ENCODE data around the gene TULP3.
A peak's percentile ranks its signal among the peaks of the same experiment; 100 is the strongest.
"Not testable (repeated sequence)": the region's sequence is repeated elsewhere in the genome, so short reads cannot be mapped to it uniquely, and the experiment has no call there.

The TULP3 gene, protein sequence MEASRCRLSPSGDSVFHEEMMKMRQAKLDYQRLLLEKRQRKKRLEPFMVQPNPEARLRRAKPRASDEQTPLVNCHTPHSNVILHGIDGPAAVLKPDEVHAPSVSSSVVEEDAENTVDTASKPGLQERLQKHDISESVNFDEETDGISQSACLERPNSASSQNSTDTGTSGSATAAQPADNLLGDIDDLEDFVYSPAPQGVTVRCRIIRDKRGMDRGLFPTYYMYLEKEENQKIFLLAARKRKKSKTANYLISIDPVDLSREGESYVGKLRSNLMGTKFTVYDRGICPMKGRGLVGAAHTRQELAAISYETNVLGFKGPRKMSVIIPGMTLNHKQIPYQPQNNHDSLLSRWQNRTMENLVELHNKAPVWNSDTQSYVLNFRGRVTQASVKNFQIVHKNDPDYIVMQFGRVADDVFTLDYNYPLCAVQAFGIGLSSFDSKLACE

DNA sequence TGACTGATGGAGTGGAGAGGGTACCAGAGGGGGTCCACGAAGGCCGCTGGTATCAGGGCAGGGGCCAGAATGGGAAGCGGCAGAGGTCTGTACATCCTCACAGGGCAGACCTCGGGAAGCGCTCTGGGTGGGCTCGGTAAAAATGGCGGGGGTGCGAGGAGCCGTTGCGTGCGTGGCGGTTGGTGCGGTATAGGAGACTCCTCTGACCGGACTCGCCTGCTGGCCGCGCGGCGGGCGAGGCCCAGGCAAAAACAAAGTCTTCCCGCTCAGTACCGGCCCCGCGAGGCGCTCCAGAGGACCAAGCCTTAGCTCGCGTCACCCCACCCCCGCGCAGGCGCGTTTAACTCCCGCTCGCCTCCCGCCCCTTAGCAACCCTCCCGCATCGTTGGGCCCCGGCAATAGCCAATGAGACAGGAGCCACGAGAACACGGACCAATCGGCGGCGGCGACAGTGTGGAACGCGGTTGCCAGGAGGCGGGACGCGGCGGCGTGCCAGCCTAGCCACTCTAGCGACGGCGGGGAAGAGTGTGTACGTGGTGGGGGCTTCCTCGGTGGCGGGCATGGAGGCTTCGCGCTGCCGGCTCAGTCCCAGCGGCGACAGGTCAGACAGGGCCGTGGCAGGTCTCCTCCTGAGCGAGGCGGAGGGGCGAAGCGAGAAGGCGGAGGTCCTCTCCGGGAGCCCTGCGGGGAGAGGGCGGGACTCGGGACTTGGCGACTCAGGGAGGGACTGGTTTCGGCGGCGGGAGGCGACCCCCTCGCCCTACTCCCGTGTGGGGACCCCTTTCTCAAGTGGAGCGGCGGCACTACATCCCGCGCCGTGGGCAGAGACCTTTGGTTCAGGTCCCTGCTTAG lies at the start of gene TULP3:
Gene TULP3 (plus strand): TSS at position 504 of the 852 bp plus-strand sequence. CDS start 57 bp downstream, at position 561.
- DNase-seq (ENCODE audit: insufficient read length, low spot score), result peak; percentile 91
- FAIRE-seq, result peak; percentile 96

- no peak for FAIRE-seq
- no peak for DNase-seq (ENCODE audit: insufficient read length, low spot score)
Measured at GRCh38 chr12:2841056-2841650, 49.5 kb upstream of the TULP3 start.

GRCh38 chr12:2842948-2843347 lies 47.7 kb upstream of the TULP3 start:
- DNase-seq (ENCODE audit: insufficient read length, low spot score), result no peak
- FAIRE-seq, result no peak

DNA sequence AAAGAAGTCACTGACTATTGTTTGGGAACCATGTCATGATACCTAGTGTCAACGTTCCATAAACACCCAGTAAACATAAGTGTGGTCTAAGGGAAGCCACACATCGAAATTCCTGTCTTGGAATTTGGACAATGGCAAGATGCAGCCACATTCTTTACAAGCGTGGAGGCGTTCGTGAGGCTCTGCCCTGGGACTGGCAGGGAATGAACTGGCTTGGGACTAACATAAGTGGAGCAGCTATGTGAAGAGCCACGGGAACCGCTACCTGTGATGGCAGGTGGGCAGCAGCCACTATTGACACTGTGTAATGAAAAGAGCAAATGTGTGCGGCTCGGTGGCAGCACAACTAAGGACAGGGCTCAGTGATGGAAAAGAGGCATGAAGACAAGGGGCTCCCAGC lies 45.9 kb upstream of the TULP3 start:
- FAIRE-seq, result no peak
- DNase-seq (ENCODE audit: insufficient read length, low spot score), result no peak

- no peak for DNase-seq (ENCODE audit: insufficient read length, low spot score)
- no peak for FAIRE-seq
Measured at GRCh38 chr12:2845280-2845679, 45.4 kb upstream of the TULP3 start.

- FAIRE-seq (no peak), DNase-seq (ENCODE audit: insufficient read length, low spot score) (no peak)
Measured at GRCh38 chr12:2851931-2852330, 38.8 kb upstream of the TULP3 start.

DNA sequence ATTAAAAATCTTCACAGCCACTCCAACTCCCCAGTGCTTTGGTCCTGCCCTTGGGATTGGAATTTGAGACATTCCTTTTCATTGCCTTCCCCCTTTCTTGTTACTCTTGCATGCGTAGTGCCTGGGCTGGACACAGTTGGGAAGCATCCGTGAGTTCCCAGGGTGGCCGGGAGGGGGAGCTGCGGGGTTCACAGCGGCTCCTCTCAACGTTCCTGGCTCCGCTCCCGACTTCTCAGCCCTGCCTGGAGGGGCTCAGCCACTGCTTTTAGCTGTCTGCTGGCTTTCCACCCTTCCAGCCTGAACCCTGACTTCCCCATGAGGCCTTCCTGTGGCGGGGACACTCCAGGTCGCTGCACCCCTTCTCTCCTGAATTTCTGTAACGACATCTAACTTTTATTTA lies 37.1 kb upstream of the TULP3 start:
- DNase-seq (ENCODE audit: insufficient read length, low spot score) (peak; percentile 49), FAIRE-seq (peak; percentile 70)

DNA sequence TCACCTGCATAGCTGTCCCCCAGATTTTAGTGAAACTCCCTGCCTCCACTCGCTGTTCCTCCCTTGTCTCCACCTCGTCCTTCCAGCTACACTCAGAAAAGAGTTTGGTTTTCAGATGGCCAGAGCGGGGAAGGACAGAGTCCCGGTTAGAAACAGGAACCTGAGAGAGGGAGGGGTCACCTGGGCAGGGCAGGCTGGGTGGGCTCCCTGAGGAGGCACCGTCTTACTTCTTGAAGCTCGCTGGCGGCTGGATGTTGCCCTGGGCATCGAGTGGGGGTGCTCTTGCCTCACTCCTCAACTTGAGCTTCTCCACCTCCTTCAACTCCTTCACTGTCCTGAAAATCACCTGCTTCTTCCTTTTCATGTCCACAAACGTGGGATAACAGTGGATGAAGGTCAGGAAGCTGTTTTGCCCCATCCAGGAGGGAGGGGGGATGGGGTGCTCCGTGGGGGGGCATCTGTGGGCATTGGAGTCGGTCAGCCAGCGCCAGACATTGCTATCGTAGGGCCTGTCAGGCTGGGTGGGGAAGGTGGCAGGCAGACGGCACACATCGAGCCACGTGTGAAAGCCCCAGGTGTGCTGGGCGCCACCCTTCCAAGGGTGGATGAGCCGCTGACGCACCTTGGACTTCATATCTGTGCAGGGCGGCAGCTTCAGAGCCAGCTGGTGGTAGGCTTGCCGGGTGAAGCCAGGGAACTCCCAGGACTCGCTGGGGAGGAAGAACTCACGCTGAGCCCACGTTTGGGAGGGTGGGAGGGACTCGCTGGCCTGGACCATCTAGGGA lies 35.8 kb upstream of the TULP3 start:
- FAIRE-seq (no peak), DNase-seq (ENCODE audit: insufficient read length, low spot score) (no peak)

- no peak for FAIRE-seq
Measured at GRCh38 chr12:2855546-2855945, 35.1 kb upstream of the TULP3 start.

DNA sequence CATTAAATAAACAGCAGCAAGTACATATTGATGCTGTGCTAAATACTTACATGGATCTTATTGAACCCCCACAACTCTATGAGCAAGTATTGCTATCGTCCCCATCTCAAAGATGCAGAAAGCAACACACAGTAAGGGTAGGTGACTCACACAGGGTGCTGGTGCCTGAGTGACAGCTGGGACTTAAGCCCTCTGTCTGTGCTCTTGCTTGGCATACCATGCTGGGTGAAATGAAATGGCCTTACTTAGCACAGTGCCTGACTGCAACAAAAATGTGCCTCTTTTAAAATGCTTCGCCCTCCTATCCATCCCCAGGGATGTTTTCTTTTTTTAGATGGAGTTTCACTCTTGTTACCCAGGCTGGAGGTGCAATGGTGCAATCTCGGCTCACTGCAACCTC lies 34.6 kb upstream of the TULP3 start:
- no peak for DNase-seq (ENCODE audit: insufficient read length, low spot score)
- FAIRE-seq, result no peak

More at GRCh38 chr12:2855546-2855945, 35.1 kb upstream of the TULP3 start:
- no peak for DNase-seq (ENCODE audit: insufficient read length, low spot score)

DNA sequence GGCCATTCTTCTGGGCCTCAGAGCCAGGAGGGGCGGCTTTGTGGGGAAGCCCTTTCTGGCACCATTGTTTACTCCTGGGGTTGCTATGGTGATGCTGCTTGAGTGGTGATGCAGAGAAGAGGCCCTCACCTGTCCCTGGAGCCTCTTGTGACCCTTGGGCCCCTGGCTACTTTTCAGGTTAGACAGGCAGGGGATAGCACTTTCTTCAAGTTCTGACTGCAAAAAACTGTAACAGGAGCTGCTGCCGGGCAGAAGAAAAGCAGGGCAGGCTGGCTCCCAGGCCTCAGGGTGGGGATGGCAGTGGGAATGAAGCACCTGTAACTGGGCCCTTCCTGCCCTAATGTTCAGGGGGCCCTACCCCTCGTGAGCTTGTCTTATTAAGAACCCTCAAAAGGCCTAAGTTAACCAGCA lies 33.7 kb upstream of the TULP3 start, which contains the start of gene TEX52:
Gene TEX52 (minus strand): TSS at position 19 of the 411 bp plus-strand sequence. CDS start 13 bp downstream, at position 6.
- FAIRE-seq (no peak), DNase-seq (ENCODE audit: insufficient read length, low spot score) (no peak)

GRCh38 chr12:2857576-2857975 lies 33.1 kb upstream of the TULP3 start:
- FAIRE-seq (no peak), DNase-seq (ENCODE audit: insufficient read length, low spot score) (no peak)

DNA sequence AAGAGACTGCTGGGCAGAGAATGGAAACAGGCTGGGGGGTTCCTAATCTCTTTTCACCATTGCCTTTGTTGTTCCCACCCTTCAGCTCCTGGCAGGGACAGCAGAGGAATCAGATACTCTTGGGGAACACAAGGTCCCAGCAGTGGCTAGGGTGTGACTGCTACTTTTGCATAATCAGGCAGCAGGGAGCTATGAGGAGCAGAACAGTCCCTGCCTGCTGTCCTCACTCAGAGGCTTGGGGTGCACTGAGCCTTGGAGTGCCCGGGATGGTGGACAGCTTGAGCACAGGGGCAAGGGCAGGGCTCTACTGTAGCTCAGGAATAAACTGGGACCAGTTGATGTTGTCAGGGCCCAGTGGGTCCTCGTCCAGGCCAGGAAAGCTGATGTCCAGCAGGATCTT lies 32.4 kb upstream of the TULP3 start:
- DNase-seq (ENCODE audit: insufficient read length, low spot score) (no peak), FAIRE-seq (no peak)

- FAIRE-seq (no peak), DNase-seq (ENCODE audit: insufficient read length, low spot score) (no peak)
Measured at GRCh38 chr12:2858944-2859421, 31.7 kb upstream of the TULP3 start.

GRCh38 chr12:2860170-2860569 lies 30.5 kb upstream of the TULP3 start:
- FAIRE-seq (no peak), DNase-seq (ENCODE audit: insufficient read length, low spot score) (no peak)

DNA sequence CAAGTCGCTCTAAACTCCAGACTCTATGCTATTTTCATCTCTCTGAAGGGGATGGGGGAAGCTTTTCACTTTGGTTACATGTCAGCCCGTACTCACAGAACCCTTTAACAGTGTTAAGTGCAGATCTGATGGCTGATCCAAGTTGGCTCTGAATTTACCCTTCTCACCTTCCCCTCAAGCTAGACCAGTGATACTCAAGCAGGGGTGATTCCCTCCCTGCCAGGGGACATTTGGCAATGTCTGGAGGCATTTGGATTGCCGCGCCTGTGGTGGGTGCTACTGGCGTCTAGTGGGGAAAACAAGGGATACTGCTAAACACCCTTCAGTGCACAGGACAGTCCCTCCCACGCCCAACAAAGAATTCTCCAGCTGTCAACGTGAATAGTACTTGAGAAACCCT lies 27.8 kb upstream of the TULP3 start:
- FAIRE-seq (no peak), DNase-seq (ENCODE audit: insufficient read length, low spot score) (no peak)

DNA sequence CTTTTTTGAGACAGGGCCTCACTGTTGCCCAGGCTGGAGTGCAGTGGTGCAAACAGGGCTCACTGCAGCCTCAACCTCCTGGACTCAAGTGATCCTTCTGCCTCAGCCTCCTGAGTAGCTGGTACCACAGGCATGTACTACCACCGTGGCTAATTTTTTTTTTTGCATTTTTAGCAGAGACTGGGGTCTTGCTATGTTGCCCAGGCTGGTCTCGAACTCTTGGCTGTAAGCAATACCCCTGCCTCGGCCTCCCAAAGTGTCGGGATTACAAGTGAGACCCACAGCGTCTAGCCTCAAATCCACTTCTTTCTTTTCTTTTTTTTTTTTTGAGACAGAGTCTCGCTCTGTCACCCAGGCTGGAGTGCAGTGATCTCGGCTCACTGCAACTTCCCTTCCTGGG lies 27.3 kb upstream of the TULP3 start:
- not testable (repeated sequence) for FAIRE-seq

DNA sequence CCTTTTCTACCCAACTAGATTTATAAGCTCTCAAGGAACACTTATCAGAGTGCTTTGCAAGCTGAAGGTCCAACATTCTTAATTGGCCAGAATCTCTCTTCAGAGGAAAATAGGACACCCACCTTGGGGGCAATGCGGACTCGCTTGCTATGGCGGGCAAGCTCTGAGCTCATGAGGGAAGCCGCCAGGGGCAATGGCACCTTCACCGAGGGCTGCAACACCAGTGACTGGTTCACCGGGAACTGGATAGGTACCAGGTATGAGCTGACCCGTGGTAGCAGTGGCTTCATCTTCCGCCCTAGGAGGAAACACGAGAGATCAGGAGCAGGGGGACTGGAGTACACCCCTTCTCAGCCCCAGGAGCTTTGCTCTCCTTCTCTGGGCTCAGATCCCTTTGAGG lies 26.5 kb upstream of the TULP3 start:
- no peak for DNase-seq (ENCODE audit: insufficient read length, low spot score)

More for the DNA sequence above, 27.3 kb upstream of the TULP3 start:
- not testable (repeated sequence) for DNase-seq (ENCODE audit: insufficient read length, low spot score)

DNA sequence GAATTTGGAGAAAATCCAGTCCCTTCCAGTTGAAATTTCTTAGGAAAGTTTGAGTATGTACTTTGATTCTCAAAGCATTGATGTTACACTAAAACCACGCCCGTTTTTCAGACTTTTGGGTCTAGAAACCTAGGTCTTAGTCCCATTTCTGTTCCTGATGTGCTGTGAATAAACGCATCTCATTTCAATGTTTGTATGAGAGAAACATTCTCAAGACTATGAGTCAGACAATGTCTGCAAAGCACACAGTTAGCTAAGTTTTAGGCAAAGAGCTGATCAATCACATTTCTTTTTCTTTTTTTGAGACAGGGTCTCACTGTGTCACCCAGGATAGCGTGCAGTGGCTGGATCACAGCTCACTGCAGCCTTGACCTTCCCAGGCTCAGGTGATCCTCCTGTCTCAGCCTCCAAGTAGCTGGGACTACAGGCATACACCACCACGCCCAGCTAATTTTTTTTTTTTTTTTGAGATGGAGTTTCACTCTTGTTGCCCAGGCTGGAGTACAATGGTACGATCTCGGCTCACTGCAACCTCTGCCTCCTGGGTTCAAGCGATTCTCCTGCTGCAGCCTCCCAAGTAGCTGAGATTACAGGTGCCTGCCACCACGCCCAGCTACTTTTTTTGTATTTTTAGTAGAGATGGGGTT lies 21.6 kb upstream of the TULP3 start:
- not testable (repeated sequence) for FAIRE-seq; DNase-seq (ENCODE audit: insufficient read length, low spot score)

More for the DNA sequence above, 26.5 kb upstream of the TULP3 start:
- FAIRE-seq, result no peak

All from GM19239 (cell line).